ENCODE results near the gene RANBP3.
"Not testable (repeated sequence)": the region's sequence is repeated elsewhere in the genome, so short reads cannot be mapped to it uniquely, and the experiment has no call there.

The RANBP3 gene

DNA sequence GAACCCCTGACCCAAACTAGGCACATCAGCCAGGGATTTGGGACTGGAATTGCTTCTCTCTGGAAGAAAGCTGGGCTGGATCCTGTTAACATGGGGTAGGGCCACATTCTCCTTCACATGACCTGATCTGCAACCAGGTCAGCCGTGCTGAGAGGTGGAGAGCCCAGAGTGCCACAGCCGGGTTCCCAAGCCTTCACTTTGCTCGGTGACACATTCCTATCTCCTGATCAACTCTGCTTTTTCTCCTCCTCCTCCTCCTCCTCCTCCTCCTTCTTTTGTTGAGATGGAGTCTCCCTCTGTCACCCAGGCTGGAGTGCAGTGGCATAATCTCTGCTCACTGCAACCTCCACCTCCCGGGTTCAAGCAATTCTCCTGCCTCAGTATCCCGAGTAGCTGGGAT, 7.9 kb upstream of the RANBP3 start:
- not testable (repeated sequence) for DNase-seq

GRCh38 chr19:5985098-5985783, 7.3 kb upstream of the RANBP3 start:
- DNase-seq = no peak

- DNase-seq = no peak
Observed at GRCh38 chr19:5984600-5984999, 6.7 kb upstream of the RANBP3 start.

DNA sequence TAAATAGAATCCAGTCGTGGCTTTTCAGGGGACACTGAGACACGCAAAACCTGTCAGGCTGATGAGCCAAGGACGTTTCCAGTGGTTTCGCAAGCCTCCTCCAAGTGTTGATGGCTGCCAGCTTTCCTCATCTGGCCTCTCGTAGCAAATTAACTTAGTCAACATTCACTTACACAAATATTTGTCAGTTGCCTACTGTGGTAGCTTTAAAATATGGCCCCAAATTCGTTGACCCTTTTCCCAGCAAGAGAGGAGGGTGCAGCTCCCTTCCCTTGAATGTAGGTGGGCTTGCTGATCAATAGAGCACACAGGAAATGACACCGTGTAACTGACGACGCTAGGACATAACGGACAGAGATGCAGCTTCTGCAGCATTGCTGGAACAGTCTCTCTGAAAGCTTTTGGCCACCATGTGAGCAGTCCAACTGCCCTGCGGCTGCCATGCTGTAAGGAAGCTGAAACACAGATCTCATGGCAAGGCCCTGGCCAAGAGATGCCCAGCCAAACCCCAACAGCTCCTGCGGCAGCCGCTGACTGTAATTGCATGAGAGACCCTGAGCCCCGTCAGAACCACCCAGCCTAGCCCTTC, 5.5 kb upstream of the RANBP3 start:
- DNase-seq = no peak

DNA sequence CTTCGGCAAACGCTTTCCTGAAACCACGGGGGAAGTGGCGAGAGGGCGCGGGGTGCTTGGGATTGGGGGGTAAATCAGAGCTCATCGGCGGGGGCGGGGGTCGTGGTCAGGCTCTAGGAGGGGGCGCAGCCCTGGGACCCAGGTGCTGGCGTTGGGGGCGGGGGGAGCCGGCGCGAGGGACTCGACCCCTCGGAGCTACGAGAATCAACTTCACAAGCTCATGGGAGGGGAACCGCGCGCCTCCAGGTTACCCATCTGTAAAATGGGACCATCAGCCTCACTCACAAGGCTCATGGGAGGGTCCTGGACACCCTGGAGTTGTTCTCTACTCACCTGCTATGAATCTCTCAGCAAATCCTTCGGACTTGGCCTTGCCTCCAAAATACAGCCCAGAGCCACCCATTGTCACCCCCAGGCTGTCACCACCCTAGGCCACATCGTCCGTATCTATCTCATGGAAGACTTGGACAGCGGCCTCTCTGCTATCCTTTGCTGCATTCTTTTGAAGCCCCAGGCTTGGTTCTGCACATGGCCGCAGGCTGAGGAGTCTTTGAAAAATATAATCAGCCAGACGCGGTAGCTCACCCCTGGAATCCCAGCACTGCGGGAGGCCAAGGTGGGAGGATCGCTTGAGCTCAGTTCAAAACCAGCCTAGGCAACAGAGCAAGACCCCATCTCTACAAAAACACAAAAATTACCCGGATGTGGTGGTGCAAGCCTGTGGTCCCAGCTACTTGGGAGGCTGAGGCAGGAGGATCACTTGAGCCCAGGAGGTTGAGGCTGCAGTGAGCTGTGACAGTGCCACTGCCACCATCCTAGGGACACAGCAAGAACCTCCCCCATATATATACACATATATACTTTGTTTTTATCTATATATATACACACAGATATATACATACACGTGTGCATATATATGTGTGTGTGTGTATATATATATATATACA, 939 bp upstream of the RANBP3 start:
- DNase-seq = no peak

DNA sequence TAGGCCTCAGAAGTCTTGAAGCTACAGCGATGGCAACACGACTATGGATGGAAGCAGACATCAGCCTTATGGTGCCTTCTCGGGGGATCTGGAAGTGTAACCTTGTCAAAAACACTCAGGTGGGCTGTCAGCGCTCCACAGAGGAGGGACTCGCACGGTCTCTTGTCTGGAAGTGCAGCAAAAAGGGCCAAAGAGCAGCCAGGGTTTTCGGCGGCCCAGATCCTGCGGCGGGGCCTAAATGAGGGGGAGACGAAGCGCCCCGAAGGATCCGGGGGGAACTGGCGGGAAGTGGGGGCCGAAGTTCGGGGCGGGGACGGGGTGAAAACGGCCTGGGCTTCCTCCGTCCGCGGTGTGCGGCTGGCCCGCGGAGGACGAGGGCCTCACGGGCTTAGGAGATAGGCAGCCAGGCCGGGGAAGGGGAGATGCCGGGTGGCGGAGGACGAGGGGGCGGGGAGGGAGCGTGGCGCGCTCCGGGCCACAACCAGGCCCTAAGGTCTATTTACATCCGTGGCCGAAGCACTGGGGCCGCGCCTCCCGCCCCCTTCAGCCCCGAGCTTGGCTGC, 637 bp downstream of the RANBP3 start:
- DNase-seq = no peak

DNA sequence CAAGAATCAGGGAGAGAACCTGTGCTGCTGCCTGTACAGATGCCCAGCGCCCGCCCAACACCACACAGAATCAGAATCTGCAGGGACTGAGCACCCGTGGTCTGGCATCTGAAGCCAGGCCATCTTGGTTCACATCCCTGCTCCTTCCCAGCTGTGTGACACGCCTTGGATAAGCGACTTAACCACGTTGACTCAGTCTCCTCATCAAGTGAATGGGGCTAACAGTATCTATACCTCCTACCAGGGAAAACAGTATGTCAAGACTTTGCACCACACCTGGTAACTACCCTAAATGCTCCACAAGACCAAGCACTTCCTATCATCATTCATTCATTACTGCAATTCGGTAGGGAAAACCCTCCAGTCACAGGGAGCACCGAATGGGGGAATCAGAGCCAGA, 1.2 kb downstream of the RANBP3 start:
- DNase-seq = no peak

DNA sequence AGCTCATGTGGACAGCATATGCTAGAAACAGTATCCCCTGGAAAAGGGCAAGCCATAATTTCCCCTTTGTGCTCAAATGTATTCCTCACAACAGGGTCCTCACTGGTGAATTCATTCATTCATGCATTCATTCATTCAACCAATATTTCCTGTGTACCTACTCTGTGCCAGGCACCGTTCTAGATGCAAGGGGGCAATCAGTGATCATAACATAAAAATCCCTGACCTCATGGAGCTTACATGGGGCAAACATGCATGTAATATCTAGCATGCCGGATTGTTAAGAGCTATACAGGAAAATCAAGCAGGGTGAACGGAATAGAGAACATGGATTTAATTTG, 2.6 kb downstream of the RANBP3 start:
- no peak for DNase-seq

GRCh38 chr19:5974721-5975387, 3.1 kb downstream of the RANBP3 start:
- DNase-seq = no peak

DNA sequence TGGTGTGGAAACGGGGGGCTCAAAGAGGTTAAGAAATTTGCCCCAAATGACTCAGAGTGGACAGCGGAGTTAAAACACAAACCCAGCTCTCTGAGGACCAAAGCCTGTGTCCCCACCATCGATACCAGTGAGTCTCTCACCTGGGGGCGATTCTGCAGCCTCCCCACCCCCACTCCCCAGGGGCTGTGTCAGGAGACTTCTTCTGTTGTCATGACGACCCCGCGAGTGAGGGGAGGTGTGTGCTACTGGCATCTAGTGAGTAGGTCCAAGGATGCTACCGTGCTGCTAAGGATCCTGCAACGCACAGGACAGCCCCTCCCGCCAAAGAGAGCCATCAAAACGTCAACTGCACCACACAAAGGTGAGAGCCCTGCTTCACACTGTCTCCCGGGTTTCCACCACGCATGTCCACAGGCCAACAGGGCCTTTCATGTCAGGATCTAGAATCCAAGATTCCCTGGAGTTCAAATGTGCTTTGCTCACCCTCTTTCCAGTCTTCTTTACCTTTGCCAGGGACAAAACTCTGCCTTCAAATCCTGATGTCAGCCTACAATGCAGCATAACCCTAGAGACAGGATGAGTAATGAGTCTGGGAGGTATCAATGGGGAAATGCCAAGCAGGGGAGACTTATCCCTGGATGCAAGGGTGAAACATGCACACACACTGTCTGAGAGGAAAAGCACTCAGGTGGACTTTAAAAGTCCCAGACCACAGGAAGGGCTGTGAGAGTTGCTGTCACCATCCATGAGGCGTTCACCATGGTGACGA, 3.9 kb downstream of the RANBP3 start:
- no peak for DNase-seq

DNA sequence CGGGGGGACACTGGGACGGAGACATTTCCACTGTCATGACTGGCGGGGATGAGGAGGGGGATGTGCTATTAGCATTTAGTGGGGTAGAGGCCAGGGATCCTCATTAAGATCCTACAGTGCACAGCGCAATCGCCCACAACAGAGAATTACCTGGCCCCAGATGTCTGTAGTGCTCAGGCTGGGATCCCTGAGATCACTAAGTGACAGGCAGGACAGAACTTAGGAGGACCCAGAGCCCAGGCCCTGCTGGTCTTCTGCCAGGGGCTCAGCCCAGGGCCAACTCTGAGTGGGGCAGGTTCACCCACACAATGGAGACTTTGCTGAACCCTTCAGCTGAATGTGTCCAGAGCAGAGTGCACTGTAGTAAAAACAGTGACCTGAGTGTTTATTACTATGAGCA, 4.6 kb downstream of the RANBP3 start:
- no peak for DNase-seq

DNA sequence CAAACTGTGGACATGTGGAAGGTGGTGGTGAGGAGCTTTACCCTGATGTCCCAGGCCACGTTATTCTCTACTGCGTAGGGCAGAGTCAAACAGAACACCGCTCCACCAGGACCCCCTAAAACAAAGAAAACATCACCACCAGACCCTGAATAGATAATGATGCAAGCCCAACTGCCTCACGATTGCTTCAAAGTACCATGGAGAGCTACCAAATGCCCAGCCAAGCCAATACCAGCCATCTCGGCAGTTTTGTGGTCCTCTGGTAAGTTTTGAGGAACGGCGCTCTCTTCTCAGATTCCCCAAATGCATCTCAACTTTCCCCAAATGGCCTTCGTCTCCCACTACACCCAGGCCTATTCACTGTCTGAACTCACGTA, 5.6 kb downstream of the RANBP3 start:
- no peak for DNase-seq

GRCh38 chr19:5971714-5972354, 6.1 kb downstream of the RANBP3 start:
- no peak for DNase-seq

GRCh38 chr19:5969476-5969875, 8.5 kb downstream of the RANBP3 start:
- no peak for DNase-seq

DNA sequence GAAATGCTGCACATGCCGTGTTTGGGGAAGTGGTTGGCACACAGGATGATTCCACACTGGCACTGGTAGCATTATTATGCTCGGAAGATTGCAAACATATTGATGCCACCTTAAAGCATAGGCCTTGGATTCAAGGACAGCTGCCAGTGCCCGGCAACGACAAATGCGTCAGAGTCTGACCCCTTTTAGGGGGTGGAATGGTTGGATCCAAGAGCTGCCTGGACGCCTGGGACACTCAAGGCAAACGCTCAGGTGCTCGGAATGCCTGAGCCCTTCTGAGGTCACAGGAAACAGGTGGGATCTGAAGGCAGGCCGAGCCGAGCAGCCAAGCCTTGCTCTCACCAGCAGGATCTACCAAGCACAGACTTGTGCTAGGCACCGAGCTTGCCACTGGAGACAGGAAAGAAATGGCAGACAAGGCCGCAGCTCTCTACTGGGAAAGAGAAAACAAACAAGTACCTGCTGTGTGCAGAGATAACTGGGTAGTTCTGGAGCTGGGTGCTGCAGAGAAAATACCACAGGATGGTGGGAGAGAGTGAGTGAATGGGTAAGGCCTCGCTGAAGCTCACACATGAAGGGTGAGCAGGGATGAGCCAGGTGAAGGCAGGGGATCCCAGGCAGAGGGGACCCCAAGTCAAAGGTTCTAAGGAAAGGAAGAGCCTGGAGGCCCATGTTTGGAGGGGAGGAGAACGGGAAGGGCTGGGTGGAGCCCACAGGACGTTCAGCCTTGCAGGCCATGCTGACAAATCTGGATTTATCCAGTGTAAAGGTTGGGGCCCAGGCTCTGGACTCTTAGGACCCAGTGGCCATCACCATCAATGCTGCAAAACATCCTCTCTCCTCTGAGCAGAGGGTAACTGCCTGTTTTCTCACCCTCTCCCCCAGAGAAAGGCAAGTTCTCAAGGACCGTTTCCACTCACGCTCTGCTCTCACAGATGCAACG, 9.2 kb downstream of the RANBP3 start:
- DNase-seq = no peak

GRCh38 chr19:5967994-5968430, 9.9 kb downstream of the RANBP3 start:
- peak; percentile 23 for DNase-seq

DNA sequence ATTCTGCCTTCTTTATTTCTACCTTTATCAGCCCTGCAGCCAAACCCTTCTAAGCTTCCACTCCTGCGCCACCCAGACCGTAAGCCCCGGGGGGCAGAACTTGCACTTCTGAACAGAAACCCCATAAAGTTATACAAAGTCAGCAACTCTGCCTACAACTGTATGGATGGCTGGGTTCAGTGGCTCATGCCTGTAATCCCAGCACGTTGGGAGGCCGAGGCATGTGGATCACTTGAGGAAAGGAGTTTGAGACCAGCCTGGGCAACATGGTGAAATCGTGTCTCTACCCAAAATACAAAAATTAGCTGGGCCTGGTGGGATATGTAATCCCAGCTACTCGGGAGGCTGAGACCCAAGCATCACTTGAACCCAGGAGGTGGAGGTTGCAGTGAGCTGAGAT, 10.4 kb downstream of the RANBP3 start:
- DNase-seq = no peak

DNA sequence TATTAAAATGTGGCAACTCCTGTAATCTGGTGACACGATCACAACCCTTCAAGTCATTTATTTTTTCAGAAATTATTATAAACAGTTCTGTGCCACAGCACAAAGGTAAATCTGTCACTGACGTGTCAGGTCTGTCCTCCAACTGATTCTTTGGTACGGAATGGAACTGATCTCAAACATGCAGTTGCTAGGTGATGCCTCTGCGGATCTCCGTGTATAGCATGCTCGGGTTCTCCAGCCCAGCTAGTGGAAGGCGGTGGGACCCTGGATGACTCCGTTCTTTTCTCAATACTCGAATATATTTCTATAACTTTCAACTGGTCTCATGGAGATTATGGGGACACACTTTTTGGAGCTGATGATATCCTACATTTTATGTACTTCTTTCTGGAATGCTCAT, 11.0 kb downstream of the RANBP3 start:
- no peak for DNase-seq

DNA sequence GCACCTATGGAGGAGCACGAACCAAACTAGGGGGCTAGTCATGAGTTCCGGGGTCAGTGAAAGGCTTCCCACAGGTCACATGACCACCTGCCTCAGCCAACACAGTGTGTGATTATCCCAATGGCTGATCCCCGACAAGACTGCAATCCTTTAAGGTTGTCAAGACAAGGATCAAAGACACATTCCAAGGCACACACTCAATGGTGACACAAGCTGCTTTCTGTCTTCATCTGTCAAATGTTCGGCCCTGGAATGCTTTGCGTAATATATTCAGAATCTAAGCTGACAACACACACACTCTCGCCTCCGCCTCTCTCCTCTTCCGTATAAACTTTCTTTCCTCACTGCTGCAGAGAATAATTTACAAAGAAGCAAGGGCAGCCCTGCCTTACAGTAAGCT, 11.7 kb downstream of the RANBP3 start:
- DNase-seq = no peak

GRCh38 chr19:5964816-5965565, 12.9 kb downstream of the RANBP3 start:
- no peak for DNase-seq

Data from NCI-H2227 treated with DMSO at 0.1 percent for 48 hours (cell line).